Glomerular visceral epithelial cell (primary cell): Measurements from ENCODE around the gene CTH.
"Not testable (repeated sequence)": the region's sequence is repeated elsewhere in the genome, so short reads cannot be mapped to it uniquely, and the experiment has no call there.

Source experiments
- DNase-seq: peaks from one replicate; pipeline ENCODE4 v3.0.0-alpha.2; 2016; ENCODE audit errors: extremely low spot score

Gene CTH

DNA sequence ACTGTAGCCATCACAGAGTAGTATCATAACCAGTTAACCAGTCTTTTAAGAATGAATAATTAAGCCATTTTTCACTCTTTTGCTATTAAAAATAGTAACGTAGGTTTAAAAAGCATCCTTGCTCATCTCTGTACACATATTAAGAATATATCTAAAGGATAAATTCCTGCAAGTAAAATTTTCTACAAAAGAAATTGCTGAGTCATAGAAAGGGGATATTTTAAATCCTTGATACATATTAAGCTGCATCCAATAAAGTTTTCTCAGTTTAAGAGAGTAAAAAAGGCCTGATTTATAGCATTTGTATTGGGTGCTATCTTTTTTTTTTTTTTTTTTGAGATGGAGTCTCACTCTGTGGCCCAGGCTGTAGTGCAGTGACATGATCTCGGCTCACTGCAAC, 1.9 kb upstream of the CTH start:
- no peak for DNase-seq

DNA sequence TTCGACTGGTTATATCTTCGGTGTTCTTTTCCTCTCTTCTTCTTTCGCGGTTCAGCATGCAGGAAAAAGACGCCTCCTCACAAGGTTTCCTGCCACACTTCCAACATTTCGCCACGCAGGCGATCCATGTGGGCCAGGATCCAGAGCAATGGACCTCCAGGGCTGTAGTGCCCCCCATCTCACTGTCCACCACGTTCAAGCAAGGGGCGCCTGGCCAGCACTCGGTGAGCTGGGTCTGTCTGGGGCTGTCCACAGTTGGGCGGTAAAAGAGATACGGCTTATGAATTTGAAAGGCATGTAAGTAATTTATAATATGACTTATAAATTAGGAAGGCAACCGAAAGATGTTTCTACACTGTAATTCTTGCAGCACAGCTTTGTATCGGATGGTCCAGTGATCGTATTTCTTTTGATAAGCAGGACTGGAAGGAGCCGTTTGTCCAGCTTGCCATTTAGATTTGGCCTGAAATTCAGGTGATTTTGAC, 334 bp downstream of the CTH start:
- DNase-seq, result no peak

GRCh38 chr1:70415882-70416281, 4.8 kb downstream of the CTH start:
- no peak for DNase-seq

DNA sequence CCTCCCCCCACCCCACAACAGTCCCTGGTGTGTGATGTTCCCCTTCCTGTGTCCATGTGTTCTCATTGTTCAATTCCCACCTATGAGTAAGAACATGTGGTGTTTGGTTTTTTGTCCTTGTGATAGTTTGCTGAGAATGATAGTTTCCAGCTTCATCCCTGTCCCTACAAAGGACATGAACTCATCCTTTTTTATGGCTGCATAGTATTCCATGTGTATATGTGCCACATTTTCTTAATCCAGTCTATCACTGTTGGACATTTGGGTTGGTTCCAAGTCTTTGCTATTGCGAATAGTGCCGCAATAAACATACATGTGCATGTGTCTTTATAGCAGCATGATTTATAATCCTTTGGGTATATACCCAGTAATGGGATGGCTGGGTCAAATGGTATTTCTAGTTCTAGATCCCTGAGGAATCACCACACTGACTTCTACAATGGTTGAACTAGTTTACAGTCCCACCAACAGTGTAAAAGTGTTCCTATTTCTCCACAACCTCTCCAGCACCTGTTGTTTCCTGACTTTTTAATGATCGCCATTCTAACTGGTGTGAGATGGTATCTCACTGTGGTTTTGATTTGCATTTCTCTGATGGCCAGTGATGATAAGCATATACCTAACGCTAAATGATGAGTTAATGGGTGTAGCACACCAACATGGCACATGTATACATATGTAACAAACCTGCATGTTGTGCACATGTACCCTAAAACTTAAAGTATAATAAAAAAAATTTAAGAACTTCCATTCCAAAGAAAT, 8.1 kb downstream of the CTH start:
- DNase-seq, result not testable (repeated sequence)

- no peak for DNase-seq
Observed at GRCh38 chr1:70420320-70420719, 9.3 kb downstream of the CTH start.

- DNase-seq, result peak; percentile 22
Observed at GRCh38 chr1:70426154-70427131, 15.4 kb downstream of the CTH start.

DNA sequence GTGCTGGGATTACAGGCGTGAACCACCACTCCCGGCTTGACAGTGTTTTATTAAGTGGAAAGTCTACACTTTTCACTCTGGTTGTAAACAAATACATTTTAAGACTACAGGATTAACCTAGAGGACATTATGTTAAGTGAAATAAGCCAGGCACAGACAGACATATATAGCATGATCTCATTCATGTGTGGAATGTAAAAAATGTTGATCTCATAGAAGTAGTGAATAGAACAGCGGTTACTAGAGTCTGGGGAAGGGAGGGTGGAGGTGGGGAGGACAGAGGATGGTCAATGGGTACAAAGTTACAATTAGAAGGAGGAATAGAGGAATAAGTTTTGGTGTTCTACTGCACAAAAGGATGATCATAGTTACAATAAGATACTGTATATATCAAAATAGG, 16.9 kb downstream of the CTH start:
- DNase-seq, result peak; percentile 33

DNA sequence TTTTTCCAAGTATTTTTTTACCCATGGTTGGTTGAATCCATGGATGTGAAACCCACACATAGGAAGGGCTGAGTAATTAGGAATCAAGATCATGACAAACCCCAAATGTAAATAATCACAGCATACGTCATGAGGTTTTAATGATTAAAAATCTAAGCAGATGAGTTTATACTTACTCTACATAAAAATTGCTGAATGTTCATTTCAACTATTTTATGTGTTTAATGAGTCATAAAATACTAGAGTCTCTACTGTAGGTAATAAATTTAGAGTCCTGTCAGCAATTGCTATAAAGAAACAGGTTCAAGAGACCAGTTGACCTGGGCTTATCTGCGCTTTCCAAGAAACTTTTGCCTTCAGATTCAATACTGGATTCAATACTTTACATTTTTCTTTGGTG, 18.2 kb downstream of the CTH start:
- no peak for DNase-seq

GRCh38 chr1:70429757-70430156, 18.7 kb downstream of the CTH start:
- DNase-seq, result no peak

DNA sequence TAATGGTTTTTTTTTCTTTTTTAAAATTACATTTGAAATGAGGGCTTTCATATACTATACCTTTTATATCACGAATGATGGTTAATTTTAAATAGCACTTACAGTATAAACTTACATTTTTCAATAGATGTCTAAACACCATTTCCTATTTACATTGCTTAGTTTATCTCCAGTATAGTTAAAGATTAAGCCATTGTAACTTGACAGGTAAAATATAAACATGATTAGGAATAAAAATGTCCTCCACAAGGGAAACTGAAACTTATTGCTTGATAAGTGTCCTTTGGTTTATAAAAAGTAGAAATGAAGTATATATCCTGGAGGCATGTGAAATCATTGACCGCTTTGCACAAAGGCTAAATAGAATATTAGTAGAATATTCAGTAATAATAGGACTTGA, 20.2 kb downstream of the CTH start:
- no peak for DNase-seq

GRCh38 chr1:70431874-70432273, 20.8 kb downstream of the CTH start:
- DNase-seq, result no peak

- no peak for DNase-seq
Observed at GRCh38 chr1:70434253-70434859, 23.3 kb downstream of the CTH start.

- DNase-seq, result peak; percentile 11
Observed at GRCh38 chr1:70436622-70437251, 25.7 kb downstream of the CTH start.

GRCh38 chr1:70438529-70438928, 27.5 kb downstream of the CTH start:
- DNase-seq, result no peak

DNA sequence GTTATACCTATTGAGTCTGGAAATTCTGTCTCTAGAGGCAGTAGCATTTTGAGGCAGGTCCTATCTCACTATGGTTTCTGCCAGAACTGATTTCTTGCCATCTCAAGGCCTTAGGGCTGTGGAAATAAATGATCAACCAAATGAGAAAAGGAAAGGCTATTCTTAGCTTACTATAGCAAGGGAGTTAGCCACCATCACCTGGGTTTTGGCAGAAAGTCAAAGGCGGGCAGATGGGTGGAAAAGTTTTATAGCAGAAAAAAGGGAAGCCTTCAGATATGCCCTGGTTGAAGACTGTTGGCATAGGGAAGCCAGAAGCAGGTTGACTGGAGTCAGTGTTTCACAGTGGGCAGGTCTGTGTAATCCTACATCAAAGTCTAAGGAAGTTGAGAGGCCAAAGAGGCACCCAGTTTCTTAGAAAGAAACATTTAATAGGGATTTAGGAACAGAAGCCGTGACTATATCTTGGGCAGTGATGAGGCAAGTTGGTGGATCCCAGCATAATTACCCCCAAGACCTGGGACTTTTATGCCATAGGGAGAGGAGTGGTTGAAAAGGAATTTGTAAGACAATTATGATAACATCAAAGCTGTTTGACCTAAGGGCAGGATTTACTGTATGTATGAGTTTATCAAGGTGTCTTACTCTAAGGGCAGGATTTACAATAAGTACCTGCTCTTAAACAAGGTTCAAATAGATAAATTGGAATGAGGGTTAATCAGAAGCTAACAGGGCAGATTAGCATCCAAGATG, 29.7 kb downstream of the CTH start:
- DNase-seq, result peak; percentile 11

DNA sequence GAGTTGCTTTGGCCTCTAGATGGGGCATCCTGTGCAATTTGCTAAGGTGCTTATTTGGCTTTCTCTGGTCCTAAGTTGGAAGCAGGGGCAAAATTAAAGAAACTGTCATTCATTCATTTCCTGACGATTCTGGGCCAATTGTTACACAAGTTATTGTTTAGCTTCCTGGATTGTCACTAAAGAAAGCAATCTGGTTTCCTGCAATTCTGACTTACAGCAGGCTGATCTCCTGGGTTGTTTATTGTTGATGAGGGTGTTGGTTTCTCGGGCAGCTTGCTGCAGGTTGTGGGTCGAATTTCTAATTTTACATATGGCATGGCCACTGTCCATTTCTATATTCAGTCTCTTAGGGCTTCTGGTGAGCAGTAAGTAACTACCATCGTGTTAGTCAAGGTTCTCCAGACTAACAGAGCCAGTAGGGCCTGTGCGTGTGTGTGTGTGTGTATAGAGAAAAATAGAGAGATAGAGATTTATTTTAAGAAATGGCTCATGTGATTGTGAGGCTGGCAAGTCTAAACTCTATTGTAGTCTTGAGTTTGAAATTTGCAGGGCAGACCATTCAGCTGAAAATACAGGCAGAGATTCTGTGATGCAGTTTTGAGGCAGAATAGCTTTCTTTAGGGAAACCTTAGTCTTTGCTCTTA, 30.4 kb downstream of the CTH start:
- no peak for DNase-seq

- no peak for DNase-seq
Observed at GRCh38 chr1:70442490-70442889, 31.4 kb downstream of the CTH start.

- DNase-seq, result no peak
Observed at GRCh38 chr1:70443739-70444138, 32.7 kb downstream of the CTH start.

- no peak for DNase-seq
Observed at GRCh38 chr1:70449049-70449448, 38.0 kb downstream of the CTH start.

DNA sequence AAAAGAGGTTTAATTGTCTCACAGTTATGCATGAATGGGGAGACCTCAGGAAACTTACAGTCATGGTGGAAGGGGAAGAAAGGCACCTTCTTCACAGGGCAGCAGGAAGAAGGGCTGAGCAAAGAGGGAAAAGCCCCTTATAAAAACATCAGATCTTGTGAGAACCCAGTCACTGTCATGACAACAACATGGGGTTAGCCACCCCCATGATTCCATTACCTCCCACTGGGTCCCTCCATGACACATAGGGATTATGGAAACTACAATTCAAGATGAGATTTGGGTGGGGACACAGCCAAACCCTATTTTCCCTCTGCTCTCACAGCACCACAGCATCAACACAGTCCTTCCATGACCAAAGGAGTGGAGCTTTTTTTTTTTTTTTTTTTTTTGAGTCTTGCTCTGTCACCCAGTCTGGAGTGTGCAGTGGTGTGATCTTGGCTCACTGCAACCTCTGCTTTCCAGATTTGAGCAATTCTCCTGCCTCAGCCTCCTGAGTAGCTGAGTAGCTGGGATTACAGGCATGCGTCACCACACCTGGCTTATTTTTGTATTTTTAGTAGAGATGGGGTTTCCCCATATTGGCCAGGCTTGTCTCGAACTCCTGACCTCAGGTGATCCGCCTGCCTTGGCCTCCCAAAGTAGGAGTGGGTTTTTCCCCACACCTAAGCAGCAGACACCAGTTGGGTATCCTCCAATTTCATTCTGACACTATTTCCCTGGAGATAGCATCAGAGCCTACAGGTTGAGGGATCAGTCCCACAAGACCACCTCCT, 41.3 kb downstream of the CTH start:
- DNase-seq, result not testable (repeated sequence)
